Activated effector memory CD4-positive, alpha-beta T cell treated with Interleukin-2 at 50 U/mL for 16 hours (primary cell): Measurements from ENCODE around the gene GPATCH8.
"Not testable (repeated sequence)": the region's sequence is repeated elsewhere in the genome, so short reads cannot be mapped to it uniquely, and the experiment has no call there.

Experiments
- DNase-seq: peaks from one replicate; pipeline ENCODE4 v3.0.0-alpha.2; 2020

The GPATCH8 gene

DNA sequence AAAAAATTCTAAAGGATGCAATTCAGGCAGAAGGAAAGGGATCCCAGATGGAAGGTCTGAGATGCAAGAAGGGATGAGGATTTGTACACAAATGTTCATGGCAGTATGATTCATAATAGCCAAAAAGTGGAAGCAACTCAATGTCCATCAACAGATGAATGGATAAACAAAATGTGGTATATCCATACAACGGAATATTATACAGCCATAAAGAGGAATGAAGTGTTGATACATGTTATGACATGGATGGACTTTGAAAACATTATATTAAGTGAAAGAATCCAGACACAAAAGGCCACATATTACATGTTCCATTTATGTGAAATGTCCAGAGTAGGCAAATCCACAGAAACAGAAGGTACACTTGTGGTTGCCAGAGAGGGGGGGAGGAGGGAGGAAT, 23.9 kb upstream of the GPATCH8 start:
- DNase-seq, result no peak

DNA sequence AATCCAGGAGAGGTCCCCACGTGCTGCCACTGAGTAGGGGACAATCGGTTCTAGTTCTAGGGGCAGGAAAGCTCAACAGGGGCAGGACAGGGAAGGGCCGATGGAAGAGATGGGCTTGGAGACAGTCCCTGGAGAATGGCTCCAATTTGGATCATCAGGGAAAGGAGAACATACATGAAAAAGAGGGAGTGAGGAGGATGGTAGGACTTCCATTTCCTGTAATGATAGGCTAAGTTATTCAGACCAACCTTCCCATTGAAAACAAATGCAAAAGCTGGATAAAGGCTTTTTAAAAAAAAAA, 20.4 kb upstream of the GPATCH8 start:
- DNase-seq, result no peak

DNA sequence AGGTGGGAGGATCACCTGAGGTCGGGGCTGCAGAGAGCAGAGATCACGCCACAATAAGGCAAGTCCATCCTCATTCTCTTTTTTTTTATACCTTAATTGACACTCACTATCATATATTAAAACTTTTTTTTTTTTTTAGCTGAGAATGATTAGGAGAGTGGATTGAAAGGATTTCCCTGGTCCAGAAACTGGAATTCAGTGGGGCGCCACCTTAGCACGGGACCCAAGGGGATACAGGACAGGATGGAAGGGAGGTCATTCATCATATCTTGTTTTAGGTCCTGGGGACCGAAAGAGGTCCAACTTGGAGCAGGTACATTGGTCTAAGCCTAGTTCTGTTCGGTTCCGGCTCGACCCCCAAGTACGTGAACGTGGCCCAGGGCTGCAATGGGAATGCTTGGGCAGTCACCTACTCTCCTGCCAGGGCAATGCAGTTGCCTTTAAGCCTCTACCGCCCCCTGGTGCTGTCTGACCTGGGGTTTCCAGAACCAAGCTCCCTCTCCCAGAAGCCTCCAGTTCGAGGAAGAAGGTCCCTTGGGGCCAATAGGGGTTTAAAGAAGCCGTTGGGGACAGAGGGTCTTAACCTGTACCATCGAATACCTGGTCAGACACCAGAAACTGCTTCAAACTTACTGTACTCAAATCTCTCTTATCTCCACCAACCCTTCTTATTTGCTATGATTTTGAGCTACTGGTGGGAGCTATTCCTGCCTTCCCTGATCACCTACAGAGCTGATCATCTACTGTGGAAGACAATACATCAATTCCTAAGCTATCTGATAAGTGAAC, 19.9 kb upstream of the GPATCH8 start:
- no peak for DNase-seq

DNA sequence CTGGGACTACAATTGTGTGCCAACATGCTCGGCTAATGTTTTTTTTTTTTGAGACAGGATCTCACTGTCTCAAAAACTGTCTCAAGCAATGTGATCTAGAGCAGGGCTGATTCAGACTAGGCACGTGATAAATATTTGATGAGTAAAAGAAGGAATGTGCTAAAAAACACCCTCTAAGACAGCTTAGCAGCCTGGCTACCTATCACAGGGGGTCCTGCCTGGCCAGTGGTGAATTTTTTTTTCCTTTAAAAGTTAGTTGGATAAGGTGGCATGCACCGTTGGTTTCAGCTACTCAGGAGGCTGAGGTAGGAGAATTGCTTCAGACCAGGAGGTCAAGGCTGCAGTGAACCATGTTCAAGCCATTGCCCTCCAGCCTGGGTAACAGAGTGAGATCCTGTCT, 14.8 kb upstream of the GPATCH8 start:
- DNase-seq, result no peak

DNA sequence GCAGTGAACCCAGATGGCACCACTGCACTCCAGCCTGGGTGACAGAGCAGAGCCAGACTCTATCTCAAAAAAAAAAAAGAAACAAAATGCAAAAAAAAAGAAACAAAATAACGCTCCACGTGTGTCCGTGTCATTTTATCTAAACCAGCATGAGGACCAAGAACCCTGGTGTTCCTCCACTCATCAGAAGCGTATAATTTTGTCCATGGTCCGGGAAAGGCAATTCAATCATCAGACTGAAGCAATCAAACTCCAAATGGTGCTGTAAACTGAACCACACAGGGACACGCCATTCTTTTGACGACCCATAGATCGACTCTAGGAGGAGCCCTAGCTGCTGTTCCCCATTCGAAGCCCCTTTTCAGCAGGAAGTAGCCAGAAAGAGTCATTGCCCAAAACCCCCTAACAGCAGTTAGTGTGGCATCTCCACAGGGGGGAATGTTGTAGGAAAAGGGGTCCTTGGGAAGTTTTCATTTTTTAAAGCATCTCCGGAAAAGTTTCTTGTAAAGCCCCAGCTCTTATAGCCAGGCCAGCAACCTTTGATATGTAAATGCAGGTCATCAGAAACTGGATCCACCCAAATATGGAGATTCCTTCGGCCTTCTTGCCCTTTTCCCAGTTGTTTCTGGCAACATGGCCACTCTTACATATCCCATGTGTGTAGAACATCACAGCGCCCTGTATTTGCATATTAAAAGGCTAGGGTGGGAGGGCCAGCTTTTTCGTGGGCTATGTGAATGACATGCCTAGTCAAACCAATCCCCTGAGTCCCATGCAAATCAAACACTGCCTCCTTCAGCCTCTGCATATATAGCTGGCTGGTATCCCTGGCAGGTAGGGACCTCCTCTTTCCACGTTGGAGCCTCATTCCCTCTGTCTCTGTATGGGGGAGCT, 8.3 kb upstream of the GPATCH8 start:
- not testable (repeated sequence) for DNase-seq

DNA sequence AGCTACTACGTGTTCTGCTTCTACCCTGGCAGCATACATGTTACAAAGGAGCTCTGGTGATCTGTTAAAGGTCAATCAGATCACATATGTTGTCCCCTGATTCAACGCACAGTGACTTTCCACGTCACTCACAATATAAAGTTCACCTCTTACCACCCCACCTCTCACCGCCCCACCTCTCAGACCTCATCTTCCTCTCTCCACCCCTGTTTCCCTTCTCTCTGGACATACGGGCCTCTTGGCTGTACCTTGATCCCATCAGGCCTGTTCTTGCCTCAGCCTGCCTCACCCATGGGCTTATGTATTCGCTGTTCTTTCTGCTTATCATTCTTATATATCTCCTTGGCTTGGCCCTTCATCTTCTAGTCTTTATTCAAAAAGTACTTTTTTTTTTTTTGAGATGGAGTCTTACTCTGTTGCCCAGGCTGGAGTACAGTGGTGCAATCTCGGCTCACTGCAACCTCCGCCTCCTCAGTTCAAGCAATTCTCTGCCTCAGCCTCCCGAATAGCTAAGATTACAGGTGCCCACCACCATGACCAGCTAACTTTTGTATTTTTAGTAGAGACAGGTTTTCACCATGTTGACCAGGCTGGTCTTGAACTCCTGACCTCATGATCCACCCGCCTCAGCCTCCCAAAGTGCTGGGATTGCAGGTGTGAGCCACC, 3.9 kb upstream of the GPATCH8 start:
- not testable (repeated sequence) for DNase-seq

DNA sequence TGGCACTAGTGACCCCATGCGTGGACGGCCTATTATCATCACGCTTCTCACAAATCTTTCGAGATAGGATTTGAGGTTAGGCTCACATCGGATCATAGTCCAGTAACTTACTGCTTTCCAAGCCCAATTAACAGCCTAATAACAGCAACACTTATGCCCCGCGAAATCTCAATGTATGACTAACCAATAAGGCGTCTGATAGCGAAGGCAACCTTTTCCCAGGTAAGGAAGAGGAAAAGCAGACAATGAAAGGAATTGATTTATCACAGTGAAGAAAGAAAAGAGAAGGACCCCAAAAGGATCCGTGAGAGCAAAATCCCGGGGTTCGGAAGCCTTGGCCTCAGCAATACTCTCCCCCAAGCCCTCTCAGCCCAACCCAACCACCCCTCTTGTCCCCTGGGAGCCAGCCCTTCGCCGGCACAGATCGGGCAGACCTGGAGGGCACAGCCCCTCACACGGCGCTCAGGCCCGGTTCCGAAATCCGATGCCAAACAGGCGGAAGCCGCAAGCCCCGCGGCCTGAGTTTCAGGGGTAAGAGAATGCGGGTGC, 534 bp downstream of the GPATCH8 start:
- DNase-seq, result no peak

DNA sequence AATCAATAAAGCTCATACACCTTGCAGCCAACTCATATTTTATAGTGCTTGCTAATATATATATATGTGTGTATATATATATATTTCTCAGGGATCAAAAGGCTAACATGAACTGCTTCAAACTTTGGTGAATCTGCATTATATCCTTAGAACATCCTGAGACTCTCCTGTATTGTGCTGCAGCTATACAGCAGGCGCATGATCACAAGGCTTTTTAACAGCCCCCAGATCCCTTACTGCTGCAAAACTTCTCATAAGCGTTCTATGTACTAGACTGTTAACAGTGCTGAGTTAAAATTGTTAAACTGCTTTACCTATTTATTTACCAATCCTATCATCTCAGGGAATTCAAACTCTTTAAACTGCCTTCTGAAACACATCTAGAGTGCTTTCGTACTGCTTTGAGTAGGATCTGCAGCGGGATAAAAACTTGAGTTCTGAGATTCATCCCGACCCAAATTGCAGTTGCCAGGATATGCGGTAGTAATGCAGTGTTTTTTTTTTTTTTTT, 1.3 kb downstream of the GPATCH8 start:
- no peak for DNase-seq

DNA sequence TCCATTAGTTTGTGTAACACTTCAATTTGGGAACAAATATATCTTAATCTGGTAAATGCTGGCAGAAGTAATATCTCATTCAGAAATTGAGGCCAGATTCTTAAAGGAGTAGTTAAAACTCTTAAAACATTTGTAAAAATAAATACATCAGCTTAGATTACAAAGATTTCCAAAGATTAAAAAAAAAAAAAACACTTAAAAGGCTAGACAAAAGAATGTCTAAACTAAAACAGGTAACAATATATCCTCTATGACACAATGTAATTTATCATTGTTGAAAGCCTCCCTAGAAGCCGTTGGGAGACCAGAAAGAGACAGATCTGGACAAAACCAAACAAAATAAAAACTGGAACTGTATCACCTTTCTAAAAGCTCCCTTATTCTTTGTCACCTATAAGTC, 3.5 kb downstream of the GPATCH8 start:
- DNase-seq, result no peak

DNA sequence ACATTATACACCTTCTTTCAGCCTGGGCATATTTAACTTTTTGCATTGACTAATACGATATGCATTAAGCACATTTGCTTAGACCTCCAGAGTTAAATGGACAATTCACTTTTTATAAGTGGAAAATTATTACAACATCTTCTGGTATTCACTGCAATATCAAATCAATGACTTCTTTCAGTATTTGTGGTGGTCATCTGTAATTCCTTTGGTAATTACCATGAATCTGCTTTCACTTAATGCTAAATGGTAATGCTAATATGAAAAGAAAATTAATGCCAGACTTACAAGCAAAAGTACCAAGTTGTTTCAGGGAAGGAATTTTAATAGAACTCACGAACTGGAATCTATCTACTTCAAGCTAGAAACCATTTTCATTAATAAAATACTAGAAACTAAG, 6.4 kb downstream of the GPATCH8 start:
- no peak for DNase-seq

DNA sequence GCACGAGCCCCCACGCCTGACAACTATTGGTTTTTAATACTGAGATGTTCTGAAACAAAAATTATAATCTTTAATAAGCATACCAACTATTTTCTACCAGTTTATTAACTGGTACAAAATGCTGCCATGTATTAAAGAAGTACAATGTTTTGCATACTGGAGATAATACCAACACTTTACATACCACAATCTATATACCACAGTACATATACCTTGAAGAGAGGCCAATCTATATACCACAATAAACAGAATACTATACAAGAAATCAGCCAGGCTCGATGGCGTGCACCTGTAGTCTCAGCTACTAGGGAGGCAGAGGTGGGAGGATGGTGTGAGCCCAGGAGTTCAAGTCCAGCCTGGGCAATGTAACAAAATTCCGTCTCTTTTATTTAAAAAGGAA, 9.9 kb downstream of the GPATCH8 start:
- DNase-seq, result no peak

DNA sequence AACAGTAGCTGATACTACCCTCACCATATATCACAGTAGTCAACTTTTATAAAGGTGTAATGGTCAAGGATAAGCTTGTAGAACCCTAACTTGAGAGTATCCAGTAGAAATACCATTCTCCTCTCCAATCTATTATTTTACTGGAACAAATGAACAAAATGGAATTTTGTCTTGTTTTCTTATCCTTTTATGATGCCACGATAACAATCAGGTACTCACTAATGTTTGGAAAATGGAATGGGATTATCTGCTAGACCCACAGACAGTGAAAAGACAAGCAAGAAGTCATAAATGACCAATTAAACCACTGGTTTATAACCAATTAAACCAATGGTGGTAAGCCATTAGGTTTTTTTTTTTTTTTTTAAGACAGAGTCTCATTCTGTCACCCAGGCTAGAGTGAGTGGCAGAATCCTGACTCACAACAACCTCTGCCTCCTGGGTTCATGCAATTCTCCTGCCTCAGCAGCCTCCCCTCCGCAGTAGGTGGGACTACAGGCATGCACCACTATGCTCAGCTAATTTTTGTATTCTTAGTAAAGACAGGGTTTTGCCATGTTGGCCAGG, 10.4 kb downstream of the GPATCH8 start:
- no peak for DNase-seq

DNA sequence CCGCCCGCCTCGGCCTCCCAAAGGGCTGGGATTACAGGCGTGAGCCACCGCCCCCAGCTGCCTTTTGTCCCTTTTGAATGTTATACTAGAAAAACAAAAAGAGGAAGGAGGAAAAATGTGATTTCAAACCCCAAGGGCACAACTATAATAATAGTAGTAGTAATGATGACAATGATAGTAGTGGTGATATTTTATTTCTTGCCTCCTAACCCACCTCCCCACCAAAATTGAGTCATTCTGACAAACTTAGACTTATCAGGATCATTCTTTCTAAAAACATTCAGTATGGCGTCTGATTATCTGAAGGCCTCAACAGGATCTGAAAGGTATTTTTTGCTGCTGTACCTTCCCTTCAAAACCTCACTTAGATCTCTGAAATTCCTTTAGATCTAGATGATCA, 13.6 kb downstream of the GPATCH8 start:
- no peak for DNase-seq

DNA sequence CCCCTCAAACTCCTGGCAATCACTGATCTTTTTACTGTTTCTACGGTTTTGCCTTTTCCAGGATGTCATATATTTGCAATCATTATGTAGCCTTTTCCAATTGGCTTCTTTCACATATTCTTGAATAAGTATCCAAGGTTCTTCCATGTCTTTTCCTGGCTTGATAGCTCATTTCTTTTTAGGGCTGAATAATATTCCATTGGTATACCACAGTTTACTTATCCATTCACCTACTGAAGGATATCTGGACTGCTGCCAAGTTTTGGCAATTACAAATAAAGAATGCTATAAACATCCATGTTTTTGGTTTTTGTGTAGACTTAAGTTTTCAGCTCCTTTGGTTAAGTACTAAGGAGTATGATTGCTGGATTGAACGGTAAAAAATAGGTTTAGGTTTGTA, 16.0 kb downstream of the GPATCH8 start:
- no peak for DNase-seq

DNA sequence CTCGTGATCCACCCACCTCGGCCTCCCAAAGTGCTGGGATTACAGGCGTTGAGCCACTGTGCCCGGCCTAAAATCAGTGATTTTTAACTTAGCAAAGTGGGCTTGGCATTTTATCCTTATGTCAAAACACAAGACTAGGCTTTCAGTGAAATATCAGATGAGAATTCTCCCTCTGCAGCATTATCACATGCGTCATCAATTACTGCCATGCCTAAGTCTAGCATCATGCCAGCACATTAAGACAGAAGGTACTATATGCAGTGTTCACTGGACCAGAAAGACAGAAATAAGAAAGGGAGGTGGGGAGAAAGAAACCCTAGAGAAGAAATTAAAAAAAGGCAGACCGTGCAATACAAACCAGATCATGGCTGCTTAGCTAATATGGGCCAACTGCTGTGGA, 29.8 kb downstream of the GPATCH8 start:
- no peak for DNase-seq

DNA sequence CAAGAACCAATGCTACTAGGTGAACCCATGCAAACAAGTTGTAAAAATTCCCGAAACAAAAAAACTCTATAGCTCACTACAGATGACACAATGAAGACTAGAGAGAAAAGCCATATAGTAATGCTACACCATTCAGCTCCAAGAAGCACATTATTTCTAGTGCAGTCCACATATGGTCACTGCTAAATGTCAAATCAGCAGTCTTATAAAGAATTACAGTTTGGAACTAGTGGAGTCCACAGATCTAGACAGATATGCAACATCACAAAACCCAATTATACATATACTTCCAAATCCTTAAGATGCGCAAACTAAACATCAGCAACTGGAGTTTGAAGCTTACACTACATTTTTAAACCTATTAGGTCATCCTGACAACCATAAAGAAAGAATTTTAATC, 33.5 kb downstream of the GPATCH8 start:
- DNase-seq, result no peak

DNA sequence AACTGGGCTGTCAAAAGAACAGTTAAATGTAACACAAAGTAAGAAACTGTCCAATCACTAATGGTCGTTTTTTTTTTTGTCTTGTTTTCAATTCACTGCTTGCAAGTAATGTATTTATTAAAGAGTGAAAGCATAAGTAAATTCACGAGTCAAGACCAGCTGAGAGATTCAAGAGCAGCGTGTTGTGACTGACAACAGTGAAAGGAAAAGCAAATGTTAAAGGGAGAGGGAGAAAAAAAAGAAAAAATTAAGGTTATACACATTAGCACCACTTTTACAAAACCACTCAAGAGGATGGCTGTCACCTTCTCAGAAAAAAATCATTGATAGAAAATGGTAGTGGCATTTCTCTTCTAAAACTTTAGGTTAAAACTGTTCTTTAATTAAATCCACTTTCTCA, 36.1 kb downstream of the GPATCH8 start:
- DNase-seq, result no peak

DNA sequence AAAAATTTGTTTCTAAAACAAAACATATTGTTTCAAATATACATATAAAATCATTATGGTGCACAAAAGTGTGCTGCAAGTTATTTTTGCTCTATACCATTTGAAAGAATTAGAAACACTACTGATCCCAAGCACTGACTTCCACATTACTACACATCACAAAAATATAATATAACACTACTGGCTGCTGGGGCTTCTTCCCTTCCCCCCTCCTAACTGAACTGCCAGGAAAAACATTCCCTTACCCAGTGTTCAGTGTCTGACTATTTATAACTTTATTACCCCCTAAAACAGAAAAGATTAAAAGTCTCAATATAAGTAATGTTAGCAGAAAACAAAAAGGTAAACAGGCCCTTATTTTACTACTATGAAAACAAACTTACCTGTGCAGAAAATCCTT, 36.9 kb downstream of the GPATCH8 start:
- no peak for DNase-seq

DNA sequence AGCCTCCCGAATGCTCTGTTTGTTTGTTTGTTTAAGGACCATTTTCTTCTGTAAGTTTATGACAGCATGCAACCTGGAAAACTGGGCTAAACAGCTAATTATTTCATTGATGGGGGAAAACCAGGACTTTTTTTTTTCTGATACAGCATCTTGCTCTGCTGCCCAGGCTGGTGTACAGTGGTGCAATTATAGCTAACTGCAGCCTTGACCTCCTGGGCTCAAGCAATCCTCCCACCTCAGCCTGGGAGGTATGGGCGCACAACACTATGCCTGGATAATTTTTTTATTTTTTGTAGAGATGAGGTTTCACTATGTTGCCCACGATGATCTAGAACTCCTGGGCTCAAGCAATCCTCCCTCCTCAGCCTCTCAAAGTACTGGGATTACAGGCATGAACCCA, 37.3 kb downstream of the GPATCH8 start:
- DNase-seq, result no peak

DNA sequence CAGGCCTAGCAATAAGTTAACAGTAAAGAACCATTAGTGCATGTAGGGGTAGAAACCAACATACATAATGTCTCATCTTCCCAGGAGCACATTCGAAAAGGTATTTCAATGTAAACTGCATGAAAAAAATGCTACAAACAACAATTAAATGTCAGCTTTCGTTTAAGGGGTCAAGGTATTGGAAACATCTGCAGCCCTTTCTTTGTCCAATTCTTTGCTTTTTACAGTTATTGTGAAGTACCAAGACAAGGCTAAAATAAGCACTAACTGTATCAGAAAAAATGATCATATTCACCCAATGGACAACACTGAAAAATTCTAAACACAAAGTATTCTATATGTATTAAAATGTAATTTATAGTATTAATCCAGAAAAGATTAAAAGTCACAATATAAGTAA, 37.9 kb downstream of the GPATCH8 start:
- no peak for DNase-seq

DNA sequence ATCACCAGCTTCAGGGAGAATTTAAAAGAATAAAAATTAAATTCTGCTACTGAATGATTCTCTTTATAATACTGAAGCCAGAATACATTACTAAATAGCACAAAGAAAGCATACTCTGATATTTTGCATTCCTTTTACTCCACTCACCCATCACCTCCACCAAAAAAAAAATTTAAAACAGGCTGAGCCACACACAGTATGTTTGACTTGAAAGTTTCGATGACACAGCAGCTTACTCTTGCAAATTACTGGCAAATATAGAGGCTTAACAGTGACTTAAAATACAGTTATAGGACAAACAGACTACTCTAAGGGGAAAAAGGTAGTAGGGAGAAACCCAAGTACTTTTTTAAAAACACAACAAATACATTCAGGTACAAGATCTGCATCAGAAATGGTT, 39.2 kb downstream of the GPATCH8 start:
- no peak for DNase-seq

DNA sequence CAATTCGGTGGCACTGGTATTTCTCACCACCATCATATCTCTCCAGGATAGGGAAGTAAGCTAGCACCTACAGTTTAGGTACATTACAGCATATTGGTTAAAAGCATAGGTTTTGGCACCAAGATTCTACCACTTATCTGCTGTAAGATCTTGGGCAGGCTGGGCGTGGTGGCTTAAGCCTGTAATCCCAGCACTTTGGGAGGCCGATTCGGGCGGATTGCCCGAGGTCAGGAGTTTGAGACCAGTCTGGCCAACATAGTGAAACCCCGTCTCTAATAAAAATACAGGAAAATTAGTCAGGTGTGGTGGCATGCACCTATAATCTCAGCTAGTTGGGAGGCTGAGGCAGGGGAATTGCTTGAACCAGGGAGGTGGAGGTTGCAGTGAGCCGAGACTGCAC, 51.4 kb downstream of the GPATCH8 start:
- DNase-seq, result no peak

DNA sequence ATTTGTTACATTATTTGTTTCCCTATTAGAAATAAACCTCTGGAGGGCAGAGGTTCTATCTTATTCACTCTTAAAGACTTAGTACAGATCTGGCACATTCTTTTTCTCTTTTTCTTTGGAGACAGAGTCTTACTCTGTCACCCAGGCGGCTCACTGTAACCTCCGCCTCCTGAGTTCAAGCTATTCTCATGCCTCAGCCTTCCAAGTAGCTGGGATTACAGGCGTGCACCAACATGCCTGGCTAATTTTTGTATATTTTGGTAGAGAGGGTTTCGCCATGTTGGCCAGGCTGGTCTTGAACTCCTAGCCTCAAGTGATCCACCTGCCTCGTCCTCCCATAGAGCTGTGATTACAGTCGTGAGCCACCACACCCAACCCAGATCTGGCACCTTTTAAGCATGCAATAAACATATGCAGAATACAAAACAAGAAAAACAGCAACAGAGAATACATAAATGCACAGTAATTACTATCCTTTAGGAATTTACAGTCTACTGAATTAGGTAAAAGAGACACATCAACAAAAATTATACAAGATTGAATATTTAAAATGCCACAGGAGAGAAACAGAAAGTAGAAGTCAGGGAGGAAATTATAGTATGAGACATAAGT, 52.1 kb downstream of the GPATCH8 start:
- no peak for DNase-seq
